OCI-LY3 (cell line): Measurements from ENCODE around the gene ETV4.

Experiments used
- H2AFZ ChIP-seq: fragments of 200-600, 300-600 bp; shearing (Covaris generic); 2 replicates; pipeline ENCODE4 v1.6.0; 2014; ENCODE audit warnings: antibody characterized with exemption, low read depth, low read length
- H3K27ac ChIP-seq: fragments of 200-600, 300-600 bp; sonication (generic); 2 replicates; pipeline ENCODE4 v1.5.1; 2014; ENCODE audit warnings: mild to moderate bottlenecking, low read length, moderate library complexity, mixed read lengths
- H3K27me3 ChIP-seq: fragments of 200-600, 300-600 bp; sonication (generic); 2 replicates; pipeline ENCODE4 v1.6.1; 2014; ENCODE audit warnings: low read depth, low read length, mixed read lengths
- H3K36me3 ChIP-seq: fragments of 200-600, 300-600 bp; sonication (generic); replicated peaks from 2 replicates; pipeline ENCODE3; 2014; ENCODE audit warnings: low read depth, low read length, mixed read lengths
- H3K4me1 ChIP-seq: fragments of 300-600, 200-600 bp; sonication (generic); 2 replicates; pipeline ENCODE4 v1.6.1; 2014; ENCODE audit warnings: low read length, mixed read lengths
- H3K4me2 ChIP-seq: fragments of 200-600, 300-600 bp; sonication (generic); 2 replicates; pipeline ENCODE4 v1.6.1; 2014; ENCODE audit warnings: low read length, mixed read lengths
- H3K4me3 ChIP-seq: fragments of 300-600, 200-600 bp; sonication (generic); 2 replicates; pipeline ENCODE4 v1.5.1; 2014; ENCODE audit warnings: antibody characterized with exemption, mild to moderate bottlenecking, low read length, moderate library complexity
- H3K79me2 ChIP-seq: fragments of 300-600, 200-600 bp; shearing (Covaris generic); 2 replicates; pipeline ENCODE4 v1.6.1; 2014; ENCODE audit warnings: mild to moderate bottlenecking, low read length, mixed read lengths
- H3K9ac ChIP-seq: fragments of 300-600, 200-600 bp; shearing (Covaris generic); 2 replicates; pipeline ENCODE4 v1.6.0; 2014; ENCODE audit warnings: mild to moderate bottlenecking, low read length, moderate library complexity
- H3K9me3 ChIP-seq: fragments of 200-600, 300-600 bp; shearing (Covaris generic); 2 replicates; pipeline ENCODE4 v1.6.1; 2014; ENCODE audit warnings: low read length, mixed read lengths; ENCODE audit not compliant: insufficient read depth
- H4K20me1 ChIP-seq: fragments of 200-600, 300-600 bp; sonication (generic); 2 replicates; pipeline ENCODE4 v1.6.1; 2016; ENCODE audit warnings: low read length, mixed read lengths; ENCODE audit not compliant: insufficient read depth
- EZH2phosphoT487 ChIP-seq: fragments of 200-600 bp; shearing (Covaris generic); IDR thresholded peaks from 2 replicates; pipeline ENCODE4 v1.6.1; 2018; ENCODE audit warnings: antibody characterized with exemption, mixed run types, low read depth
- TF ChIP-seq, protein P1 (sequence below): fragments of 200-600, 300-600 bp; sonication (generic); IDR thresholded peaks from 2 replicates; pipeline ENCODE4 v1.5.1; 2014; ENCODE audit warnings: antibody characterized with exemption, low read length, low read depth

The ETV4 gene

DNA sequence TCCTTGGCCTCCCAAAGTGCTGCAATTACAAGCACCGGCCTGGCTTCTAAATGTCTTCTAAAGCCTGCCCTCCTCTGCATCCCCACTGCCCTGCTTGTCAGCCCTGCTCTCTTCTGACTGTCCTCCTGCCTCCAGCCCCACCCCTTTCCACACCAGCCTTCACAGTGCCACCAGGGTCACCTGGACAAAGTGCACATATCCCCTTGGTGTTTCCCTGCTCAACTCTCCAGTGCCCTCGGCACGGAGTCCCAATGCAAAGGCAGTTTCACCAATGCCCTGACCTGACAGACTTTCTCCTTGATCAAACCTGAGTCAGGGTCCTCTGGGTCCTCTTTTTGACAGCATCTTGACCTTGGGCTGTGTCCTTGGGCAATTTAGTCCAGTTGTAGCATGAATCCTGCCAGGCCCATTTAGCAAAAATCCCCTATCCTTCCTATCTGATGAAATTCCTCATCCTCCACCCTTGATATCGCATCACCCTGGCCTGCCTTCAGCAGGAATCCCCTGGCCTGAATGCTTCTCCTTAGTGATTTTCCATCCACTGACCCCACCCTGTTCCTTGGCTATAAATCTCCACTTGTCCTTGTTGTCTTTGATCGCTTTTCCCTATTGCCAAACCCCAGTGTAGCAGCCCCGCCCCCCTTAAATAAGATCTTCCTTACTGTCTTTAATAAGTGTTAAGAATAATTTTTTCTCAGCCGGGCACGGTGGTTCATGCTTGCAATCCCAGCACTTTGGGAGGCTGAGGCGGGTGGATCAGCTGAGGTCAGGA is 42.7 kb upstream of the ETV4 start:
- Histone ChIP-seq H4K20me1 (no peaks in the 10 kb centered on the region), H3K27me3 (peaks cover 3% of the 10 kb centered on the region; the same call in 1 of the 2 replicates), H3K4me2 (no peak overlapping the region), H3K9ac (no peak overlapping the region), H3K4me1 (peaks cover 5% of the 10 kb centered on the region), H3K27ac (no peak overlapping the region), H2AFZ (no peak overlapping the region), H3K9me3 (no peaks in the 10 kb centered on the region), H3K4me3 (no peak overlapping the region), H3K79me2 (no peaks in the 10 kb centered on the region), H3K36me3 (no peaks in the 10 kb centered on the region)
- no peak for TF ChIP-seq EZH2phosphoT487
- TF ChIP-seq, protein P1, sequence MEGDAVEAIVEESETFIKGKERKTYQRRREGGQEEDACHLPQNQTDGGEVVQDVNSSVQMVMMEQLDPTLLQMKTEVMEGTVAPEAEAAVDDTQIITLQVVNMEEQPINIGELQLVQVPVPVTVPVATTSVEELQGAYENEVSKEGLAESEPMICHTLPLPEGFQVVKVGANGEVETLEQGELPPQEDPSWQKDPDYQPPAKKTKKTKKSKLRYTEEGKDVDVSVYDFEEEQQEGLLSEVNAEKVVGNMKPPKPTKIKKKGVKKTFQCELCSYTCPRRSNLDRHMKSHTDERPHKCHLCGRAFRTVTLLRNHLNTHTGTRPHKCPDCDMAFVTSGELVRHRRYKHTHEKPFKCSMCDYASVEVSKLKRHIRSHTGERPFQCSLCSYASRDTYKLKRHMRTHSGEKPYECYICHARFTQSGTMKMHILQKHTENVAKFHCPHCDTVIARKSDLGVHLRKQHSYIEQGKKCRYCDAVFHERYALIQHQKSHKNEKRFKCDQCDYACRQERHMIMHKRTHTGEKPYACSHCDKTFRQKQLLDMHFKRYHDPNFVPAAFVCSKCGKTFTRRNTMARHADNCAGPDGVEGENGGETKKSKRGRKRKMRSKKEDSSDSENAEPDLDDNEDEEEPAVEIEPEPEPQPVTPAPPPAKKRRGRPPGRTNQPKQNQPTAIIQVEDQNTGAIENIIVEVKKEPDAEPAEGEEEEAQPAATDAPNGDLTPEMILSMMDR, result no peak

DNA sequence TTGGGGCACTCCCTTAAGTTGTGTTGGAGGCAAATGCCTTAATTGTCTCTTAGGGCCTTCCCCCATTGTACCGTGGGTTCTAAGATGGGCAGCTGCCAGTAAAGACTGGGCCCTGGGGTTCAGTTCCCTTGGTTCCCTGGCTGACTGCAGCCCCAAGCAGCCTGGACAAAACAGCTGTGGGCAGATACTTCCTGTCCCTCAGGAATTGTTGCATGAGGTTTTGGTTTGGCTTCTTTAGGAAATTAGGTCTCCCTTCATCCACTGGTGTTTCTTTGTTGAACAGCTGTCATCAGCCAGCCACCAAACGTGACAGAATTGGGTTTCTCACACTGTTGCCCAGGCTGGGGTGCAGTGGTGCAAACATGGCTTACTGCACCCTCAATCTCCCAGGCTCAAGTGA is 42.0 kb upstream of the ETV4 start:
- H3K9me3 ChIP-seq, result no peaks in the 10 kb centered on the region
- no peaks in the 10 kb centered on the region for H4K20me1 ChIP-seq
- H3K36me3 ChIP-seq, result no peaks in the 10 kb centered on the region
- H2AFZ ChIP-seq, result no peak overlapping the region
- no peak overlapping the region for H3K9ac ChIP-seq
- no peak for TF ChIP-seq EZH2phosphoT487
- TF ChIP-seq, protein P1, result no peak
- H3K27ac ChIP-seq, result no peak overlapping the region
- no peak overlapping the region for H3K4me3 ChIP-seq
- peaks cover 4% of the 10 kb centered on the region for H3K4me1 ChIP-seq
- no peak overlapping the region for H3K4me2 ChIP-seq
- no peaks in the 10 kb centered on the region for H3K79me2 ChIP-seq
- H3K27me3 ChIP-seq, result peaks cover 5% of the 10 kb centered on the region; the same call in 1 of the 2 replicates

DNA sequence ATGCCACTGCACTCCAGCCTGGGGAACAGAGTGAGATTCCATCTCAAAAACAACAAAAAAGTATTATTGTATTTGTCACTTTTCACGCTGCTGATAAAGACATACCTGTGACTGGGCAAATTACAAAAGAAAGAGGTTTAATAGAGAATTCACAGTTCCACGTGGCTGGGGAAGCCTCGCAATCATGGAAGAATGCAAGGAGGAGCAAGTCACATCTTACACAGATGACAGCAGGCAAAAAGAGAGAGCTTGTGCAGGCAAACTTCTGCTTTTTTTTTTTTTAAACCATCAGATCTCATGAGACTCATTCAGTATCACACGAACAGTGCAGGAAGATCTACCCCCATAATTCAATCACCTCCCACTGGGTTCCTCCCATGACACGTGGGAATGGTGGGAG is 41.5 kb upstream of the ETV4 start:
- Histone ChIP-seq H3K27me3 (peaks cover 10% of the 10 kb centered on the region; the same call in 1 of the 2 replicates), H3K4me2 (no peak overlapping the region), H3K27ac (no peak overlapping the region), H2AFZ (no peak overlapping the region), H3K9ac (no peak overlapping the region), H3K79me2 (no peaks in the 10 kb centered on the region), H4K20me1 (no peaks in the 10 kb centered on the region), H3K9me3 (no peaks in the 10 kb centered on the region), H3K4me1 (peaks cover 9% of the 10 kb centered on the region), H3K36me3 (no peaks in the 10 kb centered on the region), H3K4me3 (no peak overlapping the region)
- no peak for TF ChIP-seq EZH2phosphoT487
- TF ChIP-seq, protein P1, result no peak

DNA sequence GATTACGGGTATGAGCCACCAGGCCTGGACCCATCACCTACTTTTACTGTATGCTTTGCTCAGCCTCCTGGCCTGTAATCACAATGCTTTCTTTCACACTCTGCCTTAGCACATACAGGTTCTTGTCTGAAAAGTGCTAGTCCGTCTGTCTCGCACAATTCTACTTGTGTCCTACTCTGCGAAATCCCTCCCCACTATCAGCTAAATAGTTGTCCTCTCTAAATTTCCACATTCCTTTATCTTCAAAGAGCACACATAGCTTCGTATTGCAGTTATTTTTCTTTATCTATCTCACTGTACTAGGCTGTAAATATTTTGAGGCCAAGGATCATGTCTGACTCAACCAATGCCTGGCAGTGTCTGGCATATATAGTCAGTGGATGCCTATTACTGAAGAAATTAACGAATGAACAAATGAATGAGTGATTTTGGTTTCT is 38.5 kb upstream of the ETV4 start:
- H2AFZ ChIP-seq, result no peak overlapping the region
- no peaks in the 10 kb centered on the region for H3K36me3 ChIP-seq
- H3K4me2 ChIP-seq, result no peak overlapping the region
- peaks cover 12% of the 10 kb centered on the region; the same call in 1 of the 2 replicates for H3K27me3 ChIP-seq
- TF ChIP-seq, protein P1, result no peak
- TF ChIP-seq EZH2phosphoT487, result no peak
- no peaks in the 10 kb centered on the region for H3K9me3 ChIP-seq
- H3K79me2 ChIP-seq, result no peaks in the 10 kb centered on the region
- no peak overlapping the region for H3K9ac ChIP-seq
- no peaks in the 10 kb centered on the region for H4K20me1 ChIP-seq
- no peak overlapping the region for H3K4me3 ChIP-seq
- H3K27ac ChIP-seq, result no peak overlapping the region
- H3K4me1 ChIP-seq, result peaks cover 12% of the 10 kb centered on the region
